RWPE1 (cell line): ENCODE results near the gene BRSK2.

Experiments used
- CTCF ChIA-PET: fragments of 350-600 bp; sonication (Branson Sonifier 250); formaldehyde crosslinking; extraction: SDS; loops from one replicate; lab custom pipeline; 2021; lab: Yijun Ruan, JAX
- POLR2A ChIA-PET: fragments of 400-600 bp; formaldehyde crosslinking; extraction: SDS; loops from one replicate; lab custom pipeline; 2020; ENCODE audit warnings: antibody characterized with exemption; ENCODE audit not compliant: low non-redundant PET; lab: Yijun Ruan, JAX
- DNase-seq: peaks from one replicate; pipeline ENCODE4 v3.0.0; 2012; ENCODE audit warnings: low spot score
- H3K27ac ChIP-seq: fragments of 450-650 bp; 2 replicates; pipeline ENCODE4 v1.5.1; 2017
- TF ChIP-seq, protein P1 (sequence below): fragments of 450-650 bp; conservative IDR thresholded peaks from 2 replicates; pipeline ENCODE4 v1.5.1; 2017; ENCODE audit warnings: low read depth, mild to moderate bottlenecking

The BRSK2 gene

DNA sequence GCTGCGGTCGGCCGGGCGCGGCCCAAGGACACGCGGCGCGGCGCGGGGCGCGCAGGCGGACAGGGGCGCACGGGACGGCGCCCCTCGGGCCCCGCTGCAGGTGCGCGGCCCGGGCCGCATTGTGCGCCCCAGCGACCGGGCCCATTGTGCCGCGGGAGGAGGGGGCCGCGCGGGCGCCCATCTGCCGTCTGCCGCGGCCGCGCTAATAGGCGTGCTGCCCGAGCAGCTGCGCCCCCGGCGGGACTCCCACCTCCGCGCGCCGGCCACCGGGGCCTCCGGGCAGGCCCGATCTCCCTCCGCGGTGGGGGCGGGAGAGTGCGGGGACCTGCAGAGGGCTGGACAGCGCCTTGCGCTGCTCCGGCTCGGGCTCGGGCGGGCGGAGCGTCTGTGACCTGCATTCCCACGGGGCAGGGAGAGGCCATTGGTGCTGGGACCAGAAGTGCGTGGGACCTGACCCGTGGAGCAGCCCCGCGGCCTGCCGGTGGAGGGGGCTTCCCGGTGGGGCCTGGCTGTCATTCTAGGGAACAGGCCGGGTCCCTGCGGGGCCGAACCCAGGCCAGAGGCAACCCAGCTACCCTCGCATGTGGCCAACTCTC is 933 bp downstream of the BRSK2 start:
- TF ChIP-seq, protein P1, sequence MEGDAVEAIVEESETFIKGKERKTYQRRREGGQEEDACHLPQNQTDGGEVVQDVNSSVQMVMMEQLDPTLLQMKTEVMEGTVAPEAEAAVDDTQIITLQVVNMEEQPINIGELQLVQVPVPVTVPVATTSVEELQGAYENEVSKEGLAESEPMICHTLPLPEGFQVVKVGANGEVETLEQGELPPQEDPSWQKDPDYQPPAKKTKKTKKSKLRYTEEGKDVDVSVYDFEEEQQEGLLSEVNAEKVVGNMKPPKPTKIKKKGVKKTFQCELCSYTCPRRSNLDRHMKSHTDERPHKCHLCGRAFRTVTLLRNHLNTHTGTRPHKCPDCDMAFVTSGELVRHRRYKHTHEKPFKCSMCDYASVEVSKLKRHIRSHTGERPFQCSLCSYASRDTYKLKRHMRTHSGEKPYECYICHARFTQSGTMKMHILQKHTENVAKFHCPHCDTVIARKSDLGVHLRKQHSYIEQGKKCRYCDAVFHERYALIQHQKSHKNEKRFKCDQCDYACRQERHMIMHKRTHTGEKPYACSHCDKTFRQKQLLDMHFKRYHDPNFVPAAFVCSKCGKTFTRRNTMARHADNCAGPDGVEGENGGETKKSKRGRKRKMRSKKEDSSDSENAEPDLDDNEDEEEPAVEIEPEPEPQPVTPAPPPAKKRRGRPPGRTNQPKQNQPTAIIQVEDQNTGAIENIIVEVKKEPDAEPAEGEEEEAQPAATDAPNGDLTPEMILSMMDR: no peak
- H3K27ac ChIP-seq: no peak overlapping the region
- ChIA-PET POLR2A (no interaction called here), CTCF (no interaction called here)
- DNase-seq: no peak

DNA sequence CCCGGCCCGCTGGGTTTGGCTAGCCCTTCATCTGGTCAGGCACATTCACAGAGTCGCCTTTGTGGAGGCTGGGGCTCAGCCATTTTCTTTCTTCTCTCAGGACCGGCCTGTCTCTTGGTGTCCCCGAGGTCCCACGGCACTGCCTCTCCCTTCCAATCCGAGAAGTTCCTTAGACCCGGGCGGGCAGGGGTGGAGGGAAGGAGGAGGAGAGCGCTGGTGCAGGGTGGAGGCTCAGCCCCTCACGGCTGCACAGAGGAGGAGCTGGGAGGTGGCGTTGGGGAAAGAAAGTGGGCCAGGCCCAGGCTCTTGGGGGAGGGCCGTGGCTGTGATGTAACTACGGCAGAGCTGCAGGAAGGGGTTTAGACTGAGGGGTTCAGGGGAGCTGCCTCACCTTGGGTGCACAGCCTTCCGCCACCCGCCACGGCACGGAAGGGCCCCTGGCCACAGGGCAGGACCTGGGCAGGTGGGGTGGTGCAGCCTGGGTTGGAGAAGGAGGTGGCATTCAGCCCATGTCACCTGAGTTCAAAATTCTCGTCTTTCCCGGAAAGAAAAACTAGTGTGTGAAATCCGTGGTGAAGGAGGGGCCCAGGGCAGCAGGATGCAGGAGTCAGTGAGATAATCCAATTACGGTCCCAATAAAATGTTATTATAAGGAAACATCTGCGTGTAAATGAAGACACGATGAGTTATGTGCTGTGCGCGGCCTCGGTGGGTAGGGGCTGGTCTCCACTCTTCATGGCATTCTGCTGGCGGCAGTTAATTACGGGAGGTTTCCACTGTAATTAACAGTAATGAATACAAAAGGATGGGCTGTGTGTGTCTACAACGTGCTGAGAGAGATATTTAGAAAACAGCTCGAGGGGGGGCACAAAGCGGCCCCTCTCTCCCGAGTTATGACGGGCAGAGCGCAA is 1.7 kb downstream of the BRSK2 start:
- POLR2A ChIA-PET: no interaction called here
- no peak for DNase-seq
- CTCF ChIA-PET: no interaction called here
- TF ChIP-seq, protein P1: no peak
- H3K27ac ChIP-seq: no peak overlapping the region

DNA sequence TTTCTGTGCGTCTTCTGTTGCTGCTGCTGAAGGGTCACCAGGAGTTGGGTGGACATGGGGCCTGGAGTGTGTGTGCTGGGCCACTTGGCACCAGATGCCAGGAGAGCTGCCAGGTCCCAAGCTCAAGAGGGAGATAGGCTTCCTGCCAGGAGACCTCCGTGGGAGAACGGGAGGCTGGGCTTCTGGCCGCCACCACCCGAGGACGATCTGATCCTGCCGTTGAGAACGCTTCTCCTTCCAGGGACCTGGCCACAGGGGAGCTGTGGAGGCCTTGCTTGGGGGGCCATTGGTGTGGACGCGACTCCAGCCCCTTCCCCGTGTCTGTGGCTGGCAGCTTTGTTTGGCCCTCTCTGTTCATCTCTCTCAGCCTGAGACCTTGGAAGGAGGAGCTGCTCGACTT is 2.4 kb downstream of the BRSK2 start:
- CTCF ChIA-PET: interaction anchor here (0.7 kb wide), 1 partner anchor 124 kb away, joined by 4 read pairs; no protein-coding TSS in a partner anchor
- POLR2A ChIA-PET: no interaction called here
- H3K27ac ChIP-seq: no peak overlapping the region
- TF ChIP-seq, protein P1: no peak
- no peak for DNase-seq

DNA sequence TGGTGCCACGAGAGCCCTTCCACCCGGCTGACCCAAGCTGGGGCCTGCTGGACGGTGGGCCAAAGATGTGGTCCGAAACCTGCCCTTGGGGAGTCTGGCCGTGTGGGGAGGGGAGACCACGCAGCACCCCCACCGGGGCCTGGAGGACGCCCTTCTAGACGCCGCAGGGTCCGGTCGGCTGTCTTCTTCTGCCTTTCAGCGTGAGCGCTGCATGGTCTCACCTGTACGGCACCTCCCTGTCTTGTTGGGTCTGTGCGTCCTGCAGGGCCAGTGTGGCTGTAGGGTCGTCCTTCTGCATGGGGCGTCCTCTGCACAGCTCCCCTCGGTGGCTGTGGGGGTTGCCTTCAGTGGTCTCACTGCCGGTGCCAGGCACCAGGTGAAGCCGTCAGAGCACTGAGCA is 2.8 kb downstream of the BRSK2 start:
- ChIA-PET POLR2A (no interaction called here), CTCF (interaction anchor here (0.7 kb wide), 1 partner anchor 124 kb away, joined by 4 read pairs; no protein-coding TSS in a partner anchor)
- H3K27ac ChIP-seq: no peak overlapping the region
- TF ChIP-seq, protein P1: no peak
- no peak for DNase-seq

DNA sequence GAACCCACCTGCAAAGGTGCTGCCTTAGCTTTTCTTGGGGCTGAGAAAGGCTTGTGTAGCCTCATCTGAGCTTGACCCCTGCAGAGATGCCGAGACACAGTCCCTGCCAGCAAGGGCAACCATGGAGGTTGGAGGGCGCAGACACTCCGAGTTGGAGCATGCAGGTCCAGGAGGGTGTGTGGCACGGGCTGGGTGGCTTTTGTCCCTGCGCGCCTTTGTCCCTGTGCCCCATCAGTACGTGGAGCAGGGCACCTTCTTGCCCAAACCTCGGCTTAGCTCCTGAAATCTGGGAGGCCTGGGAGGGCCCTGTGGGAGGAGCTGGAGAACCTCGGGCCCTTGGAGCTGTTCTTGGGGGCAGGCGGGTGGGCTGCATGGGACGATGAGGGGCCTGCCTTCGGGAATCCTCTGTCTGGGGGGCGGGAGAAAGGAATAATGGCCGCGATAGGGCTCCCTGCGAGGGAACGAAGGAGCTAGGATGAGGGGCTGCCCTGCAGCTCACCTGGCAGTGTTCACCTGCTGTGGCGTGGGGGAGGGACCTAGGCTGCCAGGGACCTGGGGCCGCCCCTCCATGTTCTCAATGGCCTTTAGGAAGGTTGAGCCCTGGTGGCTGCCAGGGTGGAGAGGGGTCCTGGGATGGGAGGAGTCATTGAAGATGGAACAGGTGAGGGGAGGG is 3.4 kb downstream of the BRSK2 start:
- TF ChIP-seq, protein P1: no peak
- DNase-seq: no peak
- ChIA-PET CTCF (no interaction called here), POLR2A (no interaction called here)
- H3K27ac ChIP-seq: no peak overlapping the region

DNA sequence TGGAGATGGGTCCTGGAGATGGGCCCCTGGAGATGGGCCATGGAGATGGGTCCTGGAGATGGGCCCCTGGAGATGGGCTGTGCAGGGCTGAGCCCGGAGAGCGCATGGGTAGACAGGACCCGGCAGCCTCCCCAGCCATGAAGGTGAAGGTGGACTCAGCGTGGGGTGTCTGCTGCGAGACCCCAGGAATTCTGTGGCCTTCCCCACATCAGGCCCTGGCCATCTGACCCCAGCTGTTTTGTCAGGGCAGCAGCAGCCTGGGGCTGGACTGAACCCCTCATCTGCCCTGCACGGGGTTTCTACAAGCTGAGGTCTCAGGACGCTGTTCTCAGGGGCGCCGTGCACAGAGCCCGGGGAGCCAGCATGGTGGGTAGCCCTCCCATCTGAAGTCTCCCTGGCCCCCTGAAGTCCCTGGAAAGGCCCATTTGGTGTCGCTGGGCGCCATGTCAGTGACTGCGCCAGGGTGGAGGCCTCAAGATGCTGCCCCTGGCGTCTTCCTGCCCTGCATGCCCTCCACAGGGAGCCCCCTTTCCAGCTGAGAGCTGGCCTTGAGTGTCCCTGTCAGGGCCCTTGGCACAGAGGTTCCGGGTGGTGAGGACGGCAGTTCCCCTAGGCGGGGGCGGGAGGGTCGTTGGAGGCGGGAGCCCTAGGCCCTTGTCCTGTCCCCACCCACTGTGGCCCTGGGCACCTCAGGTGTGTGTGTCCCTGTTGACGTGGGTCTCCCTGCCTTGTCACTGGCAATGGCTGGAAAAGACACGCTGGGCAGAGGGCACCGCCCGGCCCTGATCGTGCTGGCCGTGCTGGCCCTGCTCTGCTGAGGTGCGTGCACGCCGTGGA is 5.4 kb downstream of the BRSK2 start:
- no peak overlapping the region for H3K27ac ChIP-seq
- CTCF ChIA-PET: no interaction called here

More for the DNA sequence above, 5.4 kb downstream of the BRSK2 start:
- TF ChIP-seq, protein P1: no peak
- no peak for DNase-seq
- POLR2A ChIA-PET: no interaction called here
